ENCODE data around the gene HRAS.

DNA sequence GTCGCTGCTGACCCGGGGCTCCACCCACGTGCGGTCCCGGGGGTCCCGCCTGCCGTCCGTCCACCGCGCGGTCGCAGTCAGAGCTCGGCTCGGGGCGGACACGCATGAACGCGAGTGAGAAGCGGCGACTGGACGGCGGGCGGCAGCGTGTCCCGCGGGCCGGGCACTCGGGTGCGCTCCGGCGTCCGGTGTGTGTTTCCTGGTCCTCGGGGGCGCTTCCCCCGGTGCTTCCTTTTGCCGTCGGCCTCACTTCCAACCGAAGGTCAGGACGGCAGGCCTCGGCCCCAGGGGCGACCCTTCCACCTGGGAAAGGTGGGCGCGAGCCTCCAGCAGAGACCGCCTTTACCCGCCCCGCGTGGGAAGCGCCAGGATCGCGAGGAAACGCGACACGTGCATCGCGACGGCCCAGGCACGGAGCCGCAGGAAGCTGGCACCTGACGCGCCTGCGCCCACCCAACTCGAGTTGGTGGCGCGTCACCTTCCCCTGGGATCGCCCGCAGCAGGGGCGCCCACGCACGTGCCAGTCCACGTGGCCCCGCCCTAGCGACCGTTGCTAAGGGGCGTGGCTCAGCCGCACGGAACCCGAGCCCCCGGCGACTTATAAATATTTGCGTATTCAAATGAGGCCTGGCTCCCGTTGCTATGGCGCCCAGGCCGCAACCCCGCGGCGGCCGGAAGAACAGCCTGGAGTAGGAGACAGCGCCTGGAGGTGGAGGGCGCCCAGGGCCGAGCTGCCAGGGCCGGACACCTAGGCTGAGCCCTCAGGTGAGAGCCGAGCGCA, 1.7 kb upstream of the HRAS start, which contains the start of gene LRRC56:
- TF ChIP-seq POLR2A (IDR thresholded peaks at IDR 0.05; ENCODE audit: low read depth, low read length) (no peak), TAF1 (IDR thresholded peaks at IDR 0.05; ENCODE audit: low read depth, low read length) (no peak), POLR2AphosphoS5 (IDR thresholded peaks at IDR 0.05; ENCODE audit: low read depth, low read length) (no peak), SPI1 (IDR thresholded peaks at IDR 0.05; ENCODE audit: low read depth, low read length) (no peak)
